Pancreas (tissue), 10 donors: Measurements from ENCODE around the gene ATF5. TPM values are rescaled to one million over a fixed set of nuclear protein-coding genes. Genes with fewer than 3 reads are reported as not detected.

Source experiments
- ATAC-seq, 4 donors: fragments of 200-7000 bp; cut with Tn5 transposase; one replicate each; pipeline versions ENCODE4 v1.8.0 to v1.9.1; 2020; ENCODE audit warnings: mild to moderate bottlenecking in 4 of 4, moderate library complexity in 4 of 4
- DNase-seq, 6 donors: peaks; one replicate each; pipeline ENCODE4 v3.0.0-alpha.2; 2020
- FAIRE-seq: peaks from 2 replicates; lab custom pipeline; 2012; peaks lifted over from hg19 to GRCh38; lab: Jason Lieb, UNC
- H3K27ac ChIP-seq, 4 donors: fragments of 200-600 bp; sonication (generic); 1 replicate in 3 of 4; 2 replicates in 1 of 4; pipeline versions ENCODE4 v1.5.0 to v1.8.0; 2020
- H3K27me3 ChIP-seq, 4 donors: fragments of 200-600 bp; one replicate each; pipeline ENCODE4 v1.8.0; 2021
- H3K36me3 ChIP-seq, 3 donors: fragments of 200-600 bp; sonication (generic) in 1 of 3; one replicate each; pipeline versions ENCODE4 v1.5.0 to v1.8.0; 2020 to 2021
- H3K4me1 ChIP-seq, 3 donors: fragments of 200-600 bp; one replicate each; pipeline ENCODE4 v1.8.0; 2021
- H3K4me3 ChIP-seq, 4 donors: fragments of 200-600 bp; sonication (generic) in 2 of 4; one replicate each; pipeline versions ENCODE4 v1.5.0 to v1.8.0; 2020 to 2021
- H3K9me3 ChIP-seq, 4 donors: fragments of 200-600 bp; one replicate each; pipeline ENCODE4 v1.8.0; 2021
- WGBS, 2 donors: extraction: QIAGEN DNeasy Blood & Tissue Kit; methylation state at CpG; one replicate each; pipeline ENCODE4 v1.1.7; 2013; 5-methylcytosine and 5-hydroxymethylcytosine counted together
- intact Hi-C, 3 donors: fragments of 100-400 bp; cut with DNase I; formaldehyde crosslinking; loops; one replicate each; pipeline versions ENCODE4 v1.11.1 to v1.14.2; 2022
- polyA plus RNA-seq, 2 donors: library from polyadenylated mRNA; stranded (reverse); fragments of 200-250 nt; gene quantifications; one replicate each; pipeline ENCODE4 v1.2.3, GENCODE V29; 2013
- total RNA-seq, 6 donors: library from RNA; stranded (reverse); fragmentation: NEBNext Ultra II Directional in 4 of 6; extraction: Animal tissue kit (Norgen Biotek cat#: 25700) in 4 of 6; gene quantifications; one replicate each; pipeline versions ENCODE4 v1.2.1 to v1.2.4, GENCODE V29; 2021 to 2023
- TF ChIP-seq, protein P1 (sequence below), 4 donors: fragments of 200-600 bp; sonication (generic) in 3 of 4; IDR thresholded peaks; one replicate each; pipeline versions ENCODE4 v1.5.0 to v1.8.0; 2021; ENCODE audit warnings: antibody characterized with exemption in 4 of 4
- donor health status: healthy with polysubstance abuse.
- donor health status: DM: no; HTN: no; CAD: no; lungs with moderate emphysema.
- donor health status: DM: no; HTN: no; CAD: no.
- donor health status: control.
- donor health status: control.
- donor health status: Bipolar disorder and iron deficiency.
- donor health status: DM: yes; HTN: yes; CAD: no.
- donor health status: DM: no; HTN: no; CAD: no.
- donor health status: DM: no; HTN: no; CAD: no.
- donor health status: DM: yes; HTN: yes; CAD: no.

ATF5 gene
- total and polyA plus RNA-seq, 8 donors: 8.2 to 25.7 (median 13.1) TPM

GRCh38 chr19:49915271-49915670 lies 13.7 kb upstream of the ATF5 start:
- no peaks in the 10 kb centered on the region for H3K27me3 ChIP-seq
- no peak overlapping the region for H3K4me3 ChIP-seq
- ATAC-seq (no peak), DNase-seq (no peak), FAIRE-seq (no peak)
- no peaks in the 10 kb centered on the region for H3K9me3 ChIP-seq
- WGBS, 2 donors: 95 to 98% methylated on average over 6 of the region's 6 CpGs
- no peak overlapping the region for H3K27ac ChIP-seq
- intact Hi-C loops: no loop called here
- no peaks in the 10 kb centered on the region for H3K36me3 ChIP-seq
- no peaks in the 10 kb centered on the region for H3K4me1 ChIP-seq
- TF ChIP-seq, protein P1, sequence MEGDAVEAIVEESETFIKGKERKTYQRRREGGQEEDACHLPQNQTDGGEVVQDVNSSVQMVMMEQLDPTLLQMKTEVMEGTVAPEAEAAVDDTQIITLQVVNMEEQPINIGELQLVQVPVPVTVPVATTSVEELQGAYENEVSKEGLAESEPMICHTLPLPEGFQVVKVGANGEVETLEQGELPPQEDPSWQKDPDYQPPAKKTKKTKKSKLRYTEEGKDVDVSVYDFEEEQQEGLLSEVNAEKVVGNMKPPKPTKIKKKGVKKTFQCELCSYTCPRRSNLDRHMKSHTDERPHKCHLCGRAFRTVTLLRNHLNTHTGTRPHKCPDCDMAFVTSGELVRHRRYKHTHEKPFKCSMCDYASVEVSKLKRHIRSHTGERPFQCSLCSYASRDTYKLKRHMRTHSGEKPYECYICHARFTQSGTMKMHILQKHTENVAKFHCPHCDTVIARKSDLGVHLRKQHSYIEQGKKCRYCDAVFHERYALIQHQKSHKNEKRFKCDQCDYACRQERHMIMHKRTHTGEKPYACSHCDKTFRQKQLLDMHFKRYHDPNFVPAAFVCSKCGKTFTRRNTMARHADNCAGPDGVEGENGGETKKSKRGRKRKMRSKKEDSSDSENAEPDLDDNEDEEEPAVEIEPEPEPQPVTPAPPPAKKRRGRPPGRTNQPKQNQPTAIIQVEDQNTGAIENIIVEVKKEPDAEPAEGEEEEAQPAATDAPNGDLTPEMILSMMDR (IDR thresholded peaks at IDR 0.05): no peak

GRCh38 chr19:49916839-49917733 lies 11.9 kb upstream of the ATF5 start:
- intact Hi-C loops: no loop called here
- Histone ChIP-seq H3K27ac (peak overlapping the region in 1 of 4 donors; percentile 4), H3K27me3 (no peaks in the 10 kb centered on the region), H3K9me3 (no peaks in the 10 kb centered on the region), H3K36me3 (no peaks in the 10 kb centered on the region), H3K4me3 (no peak overlapping the region), H3K4me1 (no peaks in the 10 kb centered on the region)
- FAIRE-seq: no peak
- DNase-seq: no peak
- TF ChIP-seq, protein P1 (IDR thresholded peaks at IDR 0.05): no peak
- ATAC-seq: peak in 2 of 4 donors; percentile 21 to 48
- 87 to 91% methylated on average over 21 of the region's 21 CpGs for WGBS, 2 donors

- FAIRE-seq: no peak
- no peak overlapping the region for H3K4me3 ChIP-seq
- H3K4me1 ChIP-seq: no peaks in the 10 kb centered on the region
- no peak overlapping the region for H3K27ac ChIP-seq
- ATAC-seq: no peak
- no peak for DNase-seq
- TF ChIP-seq, protein P1 (IDR thresholded peaks at IDR 0.05): no peak
- intact Hi-C loops: no loop called here
- H3K36me3 ChIP-seq: no peaks in the 10 kb centered on the region
- no peaks in the 10 kb centered on the region for H3K27me3 ChIP-seq
- no peaks in the 10 kb centered on the region for H3K9me3 ChIP-seq
- WGBS, 2 donors: 90 to 95% methylated on average over 8 of the region's 8 CpGs
These were observed 10.9 kb upstream of the ATF5 start for GRCh38 chr19:49918089-49918488.

DNA sequence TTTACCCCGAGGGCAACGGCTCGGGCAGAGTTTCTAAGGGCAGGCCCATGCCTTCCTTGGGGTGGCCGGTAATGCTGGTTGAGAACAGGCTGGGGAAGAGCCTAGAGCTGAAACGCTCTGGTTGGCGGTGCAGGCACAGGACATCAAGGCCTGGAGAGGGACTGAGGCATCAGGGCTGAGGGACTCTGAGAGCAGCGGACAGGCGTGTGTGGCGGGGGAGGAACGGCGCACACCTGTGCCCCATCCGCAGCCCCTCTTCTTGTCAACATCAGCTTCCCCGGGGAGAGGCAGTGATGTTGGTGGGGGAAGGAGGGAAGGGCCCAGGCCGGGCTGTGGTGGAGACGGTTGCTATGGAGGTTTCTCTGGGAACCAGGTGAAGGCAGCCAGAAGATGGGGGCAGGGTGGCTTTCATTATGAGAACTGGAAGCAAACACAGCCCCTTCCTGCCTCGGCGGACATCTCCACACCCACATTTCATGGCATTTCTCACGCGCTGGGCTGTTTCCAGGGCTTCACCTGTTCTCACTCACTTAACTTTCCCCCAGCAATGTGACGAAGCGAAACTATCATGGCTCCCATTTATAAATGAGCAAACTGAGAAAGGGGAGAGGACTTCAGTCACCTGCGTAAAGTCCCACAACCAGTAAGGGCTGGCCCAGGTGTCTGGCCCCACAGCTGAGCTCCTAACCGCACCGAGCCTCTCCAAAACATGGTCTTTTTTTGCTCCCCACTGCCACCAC lies 8.2 kb upstream of the ATF5 start:
- Histone ChIP-seq H3K9me3 (no peaks in the 10 kb centered on the region), H3K36me3 (peaks cover 0 to 9% (median 0%) of the 10 kb centered on the region in 3 donors), H3K27ac (no peak overlapping the region), H3K4me3 (no peak overlapping the region), H3K4me1 (no peaks in the 10 kb centered on the region), H3K27me3 (no peaks in the 10 kb centered on the region)
- TF ChIP-seq, protein P1 (IDR thresholded peaks at IDR 0.05): no peak
- ATAC-seq (peak in 2 of 4 donors; percentile 24 to 45), FAIRE-seq (no peak), DNase-seq (peak in 1 of 6 donors; percentile 40)
- intact Hi-C loops: no loop called here
- 86 to 90% methylated on average over 23 to 24 of the region's 24 CpGs for WGBS, 2 donors
